H1 (cell line): ENCODE results near the gene ALDH1A2. TPM values are rescaled to one million over a fixed set of nuclear protein-coding genes. Genes with fewer than 3 reads are reported as not detected.

Experiments
- CHD7 ChIP-seq: fragments of 300-600 bp; sonication (generic); IDR thresholded peaks from 2 replicates; pipeline ENCODE4 v1.7.1; 2012; ENCODE audit warnings: low read length, moderate library complexity, mild to moderate bottlenecking, inconsistent platforms; ENCODE audit not compliant: insufficient replicate concordance
- EGR1 ChIP-seq: IDR thresholded peaks from 2 replicates; pipeline ENCODE4 v1.6.1; 2011; ENCODE audit warnings: low read depth, low read length, borderline replicate concordance
- GTF2F1 ChIP-seq: IDR thresholded peaks from 2 replicates; pipeline ENCODE4 v1.6.1; 2012; ENCODE audit warnings: low read depth, low read length, improper control_type of control experiment, borderline replicate concordance
- NRF1 ChIP-seq: IDR thresholded peaks from 2 replicates; pipeline ENCODE4 v1.6.1; 2011; ENCODE audit warnings: mild to moderate bottlenecking, low read depth, low read length, improper control_type of control experiment
- PHF8 ChIP-seq: fragments of 200-600 bp; sonication (generic); conservative IDR thresholded peaks from 2 replicates; pipeline ENCODE4 v1.7.1; 2012; ENCODE audit warnings: low read depth, mild to moderate bottlenecking, inconsistent platforms, low read length, moderate library complexity
- POLR2AphosphoS5 ChIP-seq: IDR thresholded peaks from 2 replicates; pipeline ENCODE4 v1.6.1; 2011; ENCODE audit warnings: low read depth, low read length
- SUZ12 ChIP-seq: fragments of 200-600 bp; sonication (generic); IDR thresholded peaks from 2 replicates; pipeline ENCODE4 v1.6.1; 2012; ENCODE audit warnings: mild to moderate bottlenecking, inconsistent platforms, low read length, moderate library complexity, mixed read lengths
- TBP ChIP-seq: IDR thresholded peaks from 2 replicates; pipeline ENCODE4 v1.6.1; 2011; ENCODE audit warnings: low read depth, low read length, improper control_type of control experiment
- polyA plus RNA-seq, 7 experiments: library from polyadenylated mRNA; depleted of rRNA in 3 of 7; stranded (reverse) in 5 of 7; unstranded in 2 of 7; fragments of >200 nt in 5 of 7; fragments of 200-250 nt in 2 of 7; gene quantifications; 1 replicate in 5 of 7; 2 replicates in 1 of 7; 4 replicates in 1 of 7; pipeline versions ENCODE4 v1.2.1 to v1.2.3, GENCODE V29; 2011 to 2013; ENCODE audit warnings: missing spikeins in 2 of 7, mixed read lengths in 2 of 7
- total RNA-seq: library from RNA; stranded (reverse); fragmentation: NEBNext Ultra II Directional; extraction: Animal tissue kit (Norgen Biotek cat#: 25700); gene quantifications from 2 replicates; pipeline ENCODE4 v1.2.1, GENCODE V29; 2021
- TF ChIP-seq, protein P1 (sequence below): IDR thresholded peaks from 2 replicates; pipeline ENCODE4 v1.6.1; 2011; ENCODE audit warnings: low read depth, mild to moderate bottlenecking, low read length; ENCODE audit not compliant: insufficient read depth

The ALDH1A2 gene
- total and polyA plus RNA-seq, 2 of the 8 experiments (the other 6 are each of a cell fraction or from before 2014, with no cell fraction given) = 0.06 to 0.24 TPM

- no peak for TF ChIP-seq CHD7
- TF ChIP-seq PHF8 = no peak
- no peak for TF ChIP-seq POLR2AphosphoS5
- no peak for TF ChIP-seq SUZ12
- TF ChIP-seq, protein P1, sequence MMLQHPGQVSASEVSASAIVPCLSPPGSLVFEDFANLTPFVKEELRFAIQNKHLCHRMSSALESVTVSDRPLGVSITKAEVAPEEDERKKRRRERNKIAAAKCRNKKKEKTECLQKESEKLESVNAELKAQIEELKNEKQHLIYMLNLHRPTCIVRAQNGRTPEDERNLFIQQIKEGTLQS = no peak
- no peak for TF ChIP-seq EGR1
- TF ChIP-seq NRF1 = no peak
- no peak for TF ChIP-seq GTF2F1
- no peak for TF ChIP-seq TBP
These were observed 71.9 kb downstream of the ALDH1A2 start (continued) for GRCh38 chr15:57993409-57994145.
